DND-41 (cell line): ENCODE results near the gene CRY1.

Source experiments
- ATAC-seq: fragments of 200-7000 bp; cut with Tn5 transposase; 3 replicates; pipeline ENCODE4 v1.9.1; 2021; ENCODE audit warnings: low read depth; ENCODE audit not compliant: insufficient read depth
- DNase-seq: peaks from one replicate; pipeline ENCODE4 v3.0.0-alpha.2; 2020
- H2AFZ ChIP-seq: 2 replicates; pipeline ENCODE4 v1.6.0; 2012; ENCODE audit warnings: low read depth, low read length
- H3K27ac ChIP-seq: 2 replicates; pipeline ENCODE4 v1.5.1; 2012; ENCODE audit warnings: low read length, inconsistent platforms
- H3K27me3 ChIP-seq: fragments of 200-600 bp; sonication (generic); 2 replicates; pipeline ENCODE4 v1.6.0; 2012; ENCODE audit warnings: low read length, mild to moderate bottlenecking, inconsistent platforms; ENCODE audit not compliant: insufficient read depth, poor library complexity
- H3K36me3 ChIP-seq: 2 replicates; pipeline ENCODE4 v1.5.1; 2012; ENCODE audit warnings: low read length, inconsistent platforms; ENCODE audit not compliant: insufficient read depth
- H3K4me1 ChIP-seq: 2 replicates; pipeline ENCODE4 v1.5.1; 2012; ENCODE audit warnings: mild to moderate bottlenecking, low read length; ENCODE audit not compliant: insufficient read depth
- H3K4me2 ChIP-seq: 2 replicates; pipeline ENCODE4 v1.6.0; 2012; ENCODE audit warnings: mild to moderate bottlenecking, moderate library complexity, low read length, inconsistent platforms; ENCODE audit not compliant: insufficient read depth
- H3K4me3 ChIP-seq, 2 experiments: fragments of 200-600 bp in 1 of 2; shearing (Covaris generic) in 1 of 2; 2 replicates each; pipeline ENCODE4 v1.5.1; 2012 to 2016; ENCODE audit warnings: inconsistent platforms in 2 of 2, low read length in 2 of 2, mild to moderate bottlenecking in 2 of 2, low read depth in 1 of 2, moderate library complexity in 1 of 2
- H3K79me2 ChIP-seq: 2 replicates; pipeline ENCODE4 v1.6.0; 2012; ENCODE audit warnings: low read length, inconsistent platforms; ENCODE audit not compliant: insufficient read depth
- H3K9ac ChIP-seq: 2 replicates; pipeline ENCODE4 v1.6.0; 2012; ENCODE audit warnings: low read depth, mild to moderate bottlenecking, inconsistent platforms, low read length, moderate library complexity
- H3K9me3 ChIP-seq: 2 replicates; pipeline ENCODE4 v1.5.1; 2012; ENCODE audit warnings: low read length, moderate library complexity, mild to moderate bottlenecking, inconsistent platforms; ENCODE audit not compliant: insufficient read depth, severe bottlenecking
- H4K20me1 ChIP-seq: 2 replicates; pipeline ENCODE4 v1.6.0; 2012; ENCODE audit warnings: low read length; ENCODE audit not compliant: insufficient read depth
- EZH2 ChIP-seq: IDR thresholded peaks from 3 replicates; pipeline ENCODE4 v1.6.1; 2012; ENCODE audit warnings: borderline replicate concordance, low read depth, mild to moderate bottlenecking, moderate library complexity, low read length, inconsistent platforms; ENCODE audit not compliant: severe bottlenecking
- TF ChIP-seq, protein P1 (sequence below): IDR thresholded peaks from 2 replicates; pipeline ENCODE4 v1.5.1; 2012; ENCODE audit warnings: borderline replicate concordance, low read length, moderate library complexity, mild to moderate bottlenecking; ENCODE audit not compliant: poor library complexity, severe bottlenecking; ENCODE audit errors: extremely low read depth

CRY1 gene

DNA sequence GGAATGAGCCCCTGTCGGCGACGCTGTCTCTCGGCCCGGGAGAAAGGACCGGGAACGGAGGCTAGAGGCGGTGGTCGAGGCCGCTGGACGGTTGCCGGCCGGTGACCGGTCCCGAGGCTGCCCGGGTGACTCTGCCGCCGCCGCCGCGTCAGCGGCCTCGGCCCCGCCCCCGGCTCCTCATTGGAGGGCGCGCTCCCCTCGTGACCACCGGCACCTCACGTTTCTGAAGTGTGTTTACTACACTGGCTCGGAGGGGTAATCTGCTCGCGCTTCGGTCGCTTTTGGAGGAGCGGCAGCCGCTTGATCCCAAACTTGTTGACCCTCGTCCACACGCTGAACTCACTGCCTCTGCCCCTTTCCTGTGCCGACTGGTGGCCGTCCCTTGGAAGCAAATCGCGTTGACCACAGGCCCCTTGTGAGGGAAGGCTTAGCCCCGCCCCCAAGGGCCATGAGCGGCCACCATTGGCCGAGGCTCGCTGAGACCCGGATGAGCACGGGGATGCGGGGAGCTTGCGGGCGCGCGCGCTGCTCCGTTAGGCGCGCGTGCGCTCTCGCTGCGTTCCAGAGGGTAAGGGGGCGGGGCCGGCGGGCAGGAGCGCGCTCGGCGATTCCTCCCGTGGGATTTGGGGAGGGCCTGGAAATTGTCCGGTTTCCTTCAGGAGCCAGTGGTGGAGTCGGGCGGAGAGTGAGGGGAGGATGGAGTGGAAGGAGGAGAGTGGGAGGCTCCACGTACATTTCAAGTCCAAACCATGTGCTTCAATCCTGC lies at the start of gene CRY1:
Gene CRY1, minus strand, starts transcription at position 133 of the 766 bp plus-strand sequence. CDS start 588 bp downstream, outside the sequence.
- Histone ChIP-seq H3K27me3 (no peaks in the 10 kb centered on the region), H2AFZ (peak within 1 kb of the TSS; percentile 87), H3K4me1 (peaks cover 34% of the 10 kb centered on the region), H3K4me3 (peak within 1 kb of the TSS; percentile 73 to 81), H3K36me3 (no peaks in the 10 kb centered on the region), H3K79me2 (peaks cover 42% of the 10 kb centered on the region), H3K27ac (peak within 1 kb of the TSS; percentile 89), H4K20me1 (peaks cover 19% of the 10 kb centered on the region), H3K9ac (peak within 1 kb of the TSS; percentile 78), H3K4me2 (peak within 1 kb of the TSS; percentile 82), H3K9me3 (no peaks in the 10 kb centered on the region)
- TF ChIP-seq, protein P1, sequence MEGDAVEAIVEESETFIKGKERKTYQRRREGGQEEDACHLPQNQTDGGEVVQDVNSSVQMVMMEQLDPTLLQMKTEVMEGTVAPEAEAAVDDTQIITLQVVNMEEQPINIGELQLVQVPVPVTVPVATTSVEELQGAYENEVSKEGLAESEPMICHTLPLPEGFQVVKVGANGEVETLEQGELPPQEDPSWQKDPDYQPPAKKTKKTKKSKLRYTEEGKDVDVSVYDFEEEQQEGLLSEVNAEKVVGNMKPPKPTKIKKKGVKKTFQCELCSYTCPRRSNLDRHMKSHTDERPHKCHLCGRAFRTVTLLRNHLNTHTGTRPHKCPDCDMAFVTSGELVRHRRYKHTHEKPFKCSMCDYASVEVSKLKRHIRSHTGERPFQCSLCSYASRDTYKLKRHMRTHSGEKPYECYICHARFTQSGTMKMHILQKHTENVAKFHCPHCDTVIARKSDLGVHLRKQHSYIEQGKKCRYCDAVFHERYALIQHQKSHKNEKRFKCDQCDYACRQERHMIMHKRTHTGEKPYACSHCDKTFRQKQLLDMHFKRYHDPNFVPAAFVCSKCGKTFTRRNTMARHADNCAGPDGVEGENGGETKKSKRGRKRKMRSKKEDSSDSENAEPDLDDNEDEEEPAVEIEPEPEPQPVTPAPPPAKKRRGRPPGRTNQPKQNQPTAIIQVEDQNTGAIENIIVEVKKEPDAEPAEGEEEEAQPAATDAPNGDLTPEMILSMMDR: no peak
- no peak for TF ChIP-seq EZH2
- peak; percentile 92 for DNase-seq
- peak; percentile 82 for ATAC-seq

GRCh38 chr12:107139787-107140186 lies 46.4 kb upstream of the CRY1 start:
- no peaks in the 10 kb centered on the region for H3K36me3 ChIP-seq
- H4K20me1 ChIP-seq: no peaks in the 10 kb centered on the region
- no peaks in the 10 kb centered on the region for H3K79me2 ChIP-seq
- DNase-seq (no peak), ATAC-seq (no peak)
- H3K9ac ChIP-seq: no peak overlapping the region
- peaks cover 3% of the 10 kb centered on the region for H3K27me3 ChIP-seq
- H3K4me1 ChIP-seq: no peaks in the 10 kb centered on the region
- H3K4me3 ChIP-seq: no peak overlapping the region
- no peak overlapping the region for H3K27ac ChIP-seq
- H3K4me2 ChIP-seq: no peak overlapping the region
- no peaks in the 10 kb centered on the region for H3K9me3 ChIP-seq
- TF ChIP-seq, protein P1: no peak
- TF ChIP-seq EZH2: no peak
- no peak overlapping the region for H2AFZ ChIP-seq

DNA sequence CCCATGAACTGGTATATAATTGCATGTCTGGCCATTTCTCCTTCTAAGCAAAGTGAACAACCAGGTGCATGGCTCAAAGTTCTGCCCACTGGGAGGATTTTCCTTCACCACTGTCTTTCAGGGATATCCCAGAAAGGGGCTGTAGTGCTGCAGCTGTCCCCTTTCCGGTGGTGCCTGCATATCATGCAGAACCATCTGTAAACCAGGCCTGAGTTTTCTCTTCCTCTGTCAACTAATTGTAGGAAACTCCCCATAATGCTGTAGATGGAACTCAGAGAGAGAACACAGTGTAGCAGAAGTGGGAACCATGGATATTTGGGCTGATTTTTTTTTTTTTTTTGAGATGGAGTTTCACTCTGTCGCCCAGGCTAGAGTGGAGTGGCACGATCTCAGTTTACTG lies 45.6 kb upstream of the CRY1 start:
- H3K9ac ChIP-seq: no peak overlapping the region
- no peak overlapping the region for H3K27ac ChIP-seq
- H3K9me3 ChIP-seq: no peaks in the 10 kb centered on the region
- no peaks in the 10 kb centered on the region for H3K79me2 ChIP-seq
- H4K20me1 ChIP-seq: no peaks in the 10 kb centered on the region
- H3K4me2 ChIP-seq: no peak overlapping the region
- no peak overlapping the region for H3K4me3 ChIP-seq
- H2AFZ ChIP-seq: no peak overlapping the region
- no peaks in the 10 kb centered on the region for H3K4me1 ChIP-seq
- no peaks in the 10 kb centered on the region for H3K36me3 ChIP-seq
- TF ChIP-seq, protein P1: no peak
- TF ChIP-seq EZH2: no peak
- H3K27me3 ChIP-seq: peaks cover 3% of the 10 kb centered on the region
- ATAC-seq: no peak
- DNase-seq: no peak
